Stimulated activated memory B cell treated with anti-CD40 and anti-IgM and Interleukin-4, amounts not matched to agents 10 μg/mL and 1 μg/mL and 100 μg/mL, for 72 hours (primary cell): ENCODE data around the gene SRGAP2B.
"Not testable (repeated sequence)": the region's sequence is repeated elsewhere in the genome, so short reads cannot be mapped to it uniquely, and the experiment has no call there.

Experiments used
- ATAC-seq: fragments of 150-1000 bp; cut with Tn5 transposase; 2 replicates; pipeline ENCODE4 v1.10.0; 2021
- H3K27ac Mint-ChIP-seq: one replicate; pipeline ENCODE4 v1.8.0; 2022; ENCODE audit warnings: mild to moderate bottlenecking, mixed read lengths
- H3K27me3 Mint-ChIP-seq: one replicate; pipeline ENCODE4 v1.8.0; 2022; ENCODE audit warnings: mixed read lengths
- H3K36me3 Mint-ChIP-seq: one replicate; pipeline ENCODE4 v1.8.0; 2022; ENCODE audit warnings: mixed read lengths
- H3K4me1 Mint-ChIP-seq: one replicate; pipeline ENCODE4 v1.8.0; 2022; ENCODE audit warnings: mixed read lengths
- H3K4me3 Mint-ChIP-seq: one replicate; pipeline ENCODE4 v1.8.0; 2022; ENCODE audit warnings: mild to moderate bottlenecking, moderate library complexity, mixed read lengths
- H3K9me3 Mint-ChIP-seq: one replicate; pipeline ENCODE4 v1.8.0; 2022; ENCODE audit warnings: mixed read lengths

The SRGAP2B gene

GRCh38 chr1:145022259-145022658, 72.9 kb downstream of the SRGAP2B start:
- H3K27ac Mint-ChIP-seq, H3K36me3 Mint-ChIP-seq, ATAC-seq, H3K9me3 Mint-ChIP-seq, H3K4me3 Mint-ChIP-seq, H3K27me3 Mint-ChIP-seq, H3K4me1 Mint-ChIP-seq: not testable (repeated sequence)

- H3K36me3 Mint-ChIP-seq, ATAC-seq, H3K9me3 Mint-ChIP-seq: not testable (repeated sequence)
Observed at GRCh38 chr1:145021749-145022148, 73.4 kb downstream of the SRGAP2B start.

GRCh38 chr1:145019709-145020108, 75.4 kb downstream of the SRGAP2B start:
- not testable (repeated sequence) for ATAC-seq, H3K4me3 Mint-ChIP-seq, H3K36me3 Mint-ChIP-seq, H3K27me3 Mint-ChIP-seq, H3K4me1 Mint-ChIP-seq, H3K9me3 Mint-ChIP-seq, H3K27ac Mint-ChIP-seq

More at GRCh38 chr1:145021749-145022148, 73.4 kb downstream of the SRGAP2B start:
- H3K4me1 Mint-ChIP-seq, H3K4me3 Mint-ChIP-seq, H3K27me3 Mint-ChIP-seq, H3K27ac Mint-ChIP-seq: not testable (repeated sequence)

GRCh38 chr1:145017725-145018124, 77.4 kb downstream of the SRGAP2B start:
- H3K9me3 Mint-ChIP-seq, H3K27ac Mint-ChIP-seq, H3K27me3 Mint-ChIP-seq, H3K4me3 Mint-ChIP-seq, ATAC-seq, H3K4me1 Mint-ChIP-seq, H3K36me3 Mint-ChIP-seq: not testable (repeated sequence)

- not testable (repeated sequence) for H3K36me3 Mint-ChIP-seq, H3K27ac Mint-ChIP-seq, H3K4me1 Mint-ChIP-seq, H3K9me3 Mint-ChIP-seq, H3K4me3 Mint-ChIP-seq, H3K27me3 Mint-ChIP-seq, ATAC-seq
Observed at GRCh38 chr1:145016492-145016862, 78.7 kb downstream of the SRGAP2B start.

GRCh38 chr1:145015744-145016491, 79.2 kb downstream of the SRGAP2B start:
- H3K4me1 Mint-ChIP-seq = peaks cover 11% of the 10 kb centered on the region
- not testable (repeated sequence) for H3K27me3 Mint-ChIP-seq, H3K4me3 Mint-ChIP-seq, H3K36me3 Mint-ChIP-seq, H3K27ac Mint-ChIP-seq, H3K9me3 Mint-ChIP-seq
- peak; percentile 90 for ATAC-seq

GRCh38 chr1:145013353-145013752, 81.8 kb downstream of the SRGAP2B start:
- not testable (repeated sequence) for H3K9me3 Mint-ChIP-seq, H3K4me3 Mint-ChIP-seq, H3K36me3 Mint-ChIP-seq, H3K27me3 Mint-ChIP-seq, H3K27ac Mint-ChIP-seq
- ATAC-seq = peak; percentile 57
- H3K4me1 Mint-ChIP-seq = peaks cover 11% of the 10 kb centered on the region

- H3K36me3 Mint-ChIP-seq, H3K27me3 Mint-ChIP-seq, H3K4me3 Mint-ChIP-seq, ATAC-seq, H3K27ac Mint-ChIP-seq, H3K9me3 Mint-ChIP-seq: not testable (repeated sequence)
- peaks cover 11% of the 10 kb centered on the region for H3K4me1 Mint-ChIP-seq
Observed at GRCh38 chr1:145011811-145012210, 83.3 kb downstream of the SRGAP2B start.

GRCh38 chr1:145010580-145010979, 84.5 kb downstream of the SRGAP2B start:
- not testable (repeated sequence) for H3K9me3 Mint-ChIP-seq, H3K4me3 Mint-ChIP-seq, H3K4me1 Mint-ChIP-seq, H3K27me3 Mint-ChIP-seq, ATAC-seq, H3K36me3 Mint-ChIP-seq, H3K27ac Mint-ChIP-seq

GRCh38 chr1:145009928-145010327, 85.2 kb downstream of the SRGAP2B start:
- not testable (repeated sequence) for H3K9me3 Mint-ChIP-seq, ATAC-seq, H3K27me3 Mint-ChIP-seq, H3K4me1 Mint-ChIP-seq, H3K36me3 Mint-ChIP-seq, H3K27ac Mint-ChIP-seq
- peak overlapping the region; percentile 62 for H3K4me3 Mint-ChIP-seq

GRCh38 chr1:145008388-145008787, 86.7 kb downstream of the SRGAP2B start:
- ATAC-seq = peak; percentile 93
- H3K4me1 Mint-ChIP-seq, H3K9me3 Mint-ChIP-seq, H3K27ac Mint-ChIP-seq, H3K4me3 Mint-ChIP-seq, H3K36me3 Mint-ChIP-seq, H3K27me3 Mint-ChIP-seq: not testable (repeated sequence)

GRCh38 chr1:145005142-145005541, 90.0 kb downstream of the SRGAP2B start:
- H3K4me1 Mint-ChIP-seq, H3K27me3 Mint-ChIP-seq: not testable (repeated sequence)

GRCh38 chr1:145001381-145001780, 93.7 kb downstream of the SRGAP2B start:
- not testable (repeated sequence) for H3K9me3 Mint-ChIP-seq, H3K4me3 Mint-ChIP-seq, ATAC-seq, H3K27ac Mint-ChIP-seq, H3K27me3 Mint-ChIP-seq, H3K4me1 Mint-ChIP-seq, H3K36me3 Mint-ChIP-seq

More at GRCh38 chr1:145005142-145005541, 90.0 kb downstream of the SRGAP2B start:
- ATAC-seq, H3K4me3 Mint-ChIP-seq, H3K9me3 Mint-ChIP-seq, H3K36me3 Mint-ChIP-seq, H3K27ac Mint-ChIP-seq: not testable (repeated sequence)

- not testable (repeated sequence) for H3K4me1 Mint-ChIP-seq, H3K9me3 Mint-ChIP-seq, H3K27me3 Mint-ChIP-seq, H3K4me3 Mint-ChIP-seq, H3K27ac Mint-ChIP-seq, H3K36me3 Mint-ChIP-seq, ATAC-seq
Observed at GRCh38 chr1:145000743-145001326, 94.3 kb downstream of the SRGAP2B start.

GRCh38 chr1:145000074-145000742, 94.9 kb downstream of the SRGAP2B start:
- H3K4me3 Mint-ChIP-seq, H3K36me3 Mint-ChIP-seq, H3K27ac Mint-ChIP-seq, ATAC-seq, H3K4me1 Mint-ChIP-seq, H3K27me3 Mint-ChIP-seq, H3K9me3 Mint-ChIP-seq: not testable (repeated sequence)

- H3K27me3 Mint-ChIP-seq, ATAC-seq, H3K4me3 Mint-ChIP-seq, H3K9me3 Mint-ChIP-seq, H3K27ac Mint-ChIP-seq, H3K4me1 Mint-ChIP-seq, H3K36me3 Mint-ChIP-seq: not testable (repeated sequence)
Observed at GRCh38 chr1:144998981-144999273, 96.2 kb downstream of the SRGAP2B start.
